NCI-H1417 treated with DMSO at 0.1 percent for 48 hours (cell line): ENCODE results near the gene ISY1.
"Not testable (repeated sequence)": the region's sequence is repeated elsewhere in the genome, so short reads cannot be mapped to it uniquely, and the experiment has no call there.

Experiments used
- DNase-seq: peaks from one replicate; lab custom pipeline; 2025; lab: John Stamatoyannopoulos, UW

Gene ISY1

DNA sequence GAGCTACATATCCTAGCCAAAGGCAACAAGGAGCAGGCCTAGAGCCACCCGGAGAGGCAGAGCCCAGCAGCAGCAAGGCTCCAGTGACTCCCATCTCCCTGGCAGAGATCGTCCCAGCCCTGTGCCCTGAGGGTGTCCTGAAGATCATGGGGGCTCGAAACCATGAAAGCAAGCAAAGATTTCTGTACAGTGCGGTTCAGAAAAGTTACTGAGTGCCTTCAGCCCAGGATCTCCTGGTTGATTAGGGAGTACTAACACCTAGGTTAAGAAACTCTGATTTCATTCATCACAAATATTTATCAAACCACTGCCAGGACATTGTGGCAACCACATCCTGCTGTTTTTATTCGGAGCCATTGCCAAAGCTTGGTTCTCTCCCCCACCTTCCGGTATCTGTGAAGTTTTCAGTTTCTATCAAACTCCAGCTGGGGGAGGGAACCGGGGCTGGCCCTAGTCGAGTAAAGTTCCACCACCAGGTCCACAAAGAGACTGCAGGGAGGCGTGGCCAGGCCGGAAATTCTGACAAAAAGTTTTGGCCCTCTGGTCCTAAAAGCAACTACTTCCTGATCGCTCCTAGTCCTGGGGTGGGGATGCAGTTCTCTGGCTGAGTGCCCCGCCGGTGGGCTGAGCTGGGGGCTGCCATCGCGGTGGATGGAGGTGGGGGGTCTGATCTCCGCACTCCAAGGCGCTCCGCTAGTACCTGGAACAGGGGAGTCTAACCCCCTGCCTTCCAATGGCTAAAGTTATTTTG lies 40.4 kb downstream of the ISY1 start:
- no peak for DNase-seq

DNA sequence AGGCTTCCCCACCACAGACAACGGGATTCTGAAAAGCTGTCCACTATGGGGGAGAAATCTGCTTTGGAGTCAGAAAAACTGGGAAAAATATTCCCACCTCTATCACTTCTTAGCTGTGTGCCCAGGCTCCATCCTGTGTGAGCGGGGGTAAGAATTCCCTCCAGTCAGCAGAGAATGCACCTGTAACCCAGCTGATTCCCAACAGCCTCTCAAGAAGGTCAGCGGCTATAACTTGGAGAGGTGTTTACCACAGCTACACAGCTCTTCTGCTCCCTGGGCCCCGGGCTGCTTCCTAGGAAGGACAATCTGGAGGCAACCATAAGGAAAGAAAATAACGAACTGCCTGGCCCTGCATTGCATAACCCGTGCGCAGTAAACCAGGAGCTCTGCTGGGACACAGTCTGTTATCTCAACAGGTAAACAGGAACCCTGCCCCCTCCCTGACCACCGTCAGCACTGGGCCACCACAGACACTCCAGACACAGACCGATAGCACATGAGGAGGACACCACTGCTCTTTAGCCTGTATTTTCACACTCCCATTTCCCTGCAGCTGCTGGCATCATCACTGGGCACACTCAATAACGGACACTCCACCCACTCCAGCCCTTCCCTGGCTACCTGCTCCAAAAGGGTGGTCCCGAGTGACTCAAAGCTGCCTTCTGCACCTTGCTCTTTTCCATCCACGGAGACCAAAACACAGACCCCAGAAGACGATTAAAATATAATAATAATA lies 41.3 kb downstream of the ISY1 start:
- DNase-seq = no peak

DNA sequence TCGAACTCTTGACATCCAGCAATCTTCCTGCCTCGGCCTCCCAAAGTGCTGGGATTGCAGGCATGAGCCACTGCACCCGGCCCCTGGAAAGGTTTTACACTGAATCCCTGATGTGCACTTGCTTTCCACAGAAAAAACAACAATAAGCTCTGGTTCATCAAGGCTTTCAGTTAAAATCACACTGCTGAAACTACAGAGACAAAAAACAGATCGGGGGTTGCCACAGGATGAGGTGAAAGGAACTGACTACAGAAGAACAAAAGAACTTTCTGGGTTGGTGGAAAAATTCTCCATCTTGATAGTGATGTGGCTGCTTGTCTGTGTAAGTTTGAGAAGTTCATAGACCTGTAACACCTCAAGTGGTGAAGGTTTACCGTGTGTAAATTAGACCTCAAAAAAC lies 42.1 kb downstream of the ISY1 start:
- no peak for DNase-seq

DNA sequence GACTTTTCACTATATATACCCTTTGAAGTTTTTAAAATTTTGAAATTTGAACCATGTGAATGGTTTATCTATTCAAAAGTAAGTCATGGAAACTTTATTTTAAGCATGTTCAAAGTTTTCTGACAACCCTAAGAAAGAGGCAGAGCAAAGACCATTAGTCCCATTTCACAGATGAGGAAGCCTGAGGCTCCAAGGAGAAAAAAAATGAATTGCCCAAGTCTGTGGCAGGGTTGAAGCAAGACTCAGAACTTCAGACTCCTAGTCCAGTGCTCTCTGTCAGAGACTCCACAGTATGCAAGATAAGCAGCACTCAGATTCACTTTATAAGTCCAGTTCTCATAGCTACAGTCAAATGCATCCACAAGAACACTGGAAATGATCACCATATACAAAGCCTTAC lies 43.7 kb downstream of the ISY1 start:
- DNase-seq = no peak

DNA sequence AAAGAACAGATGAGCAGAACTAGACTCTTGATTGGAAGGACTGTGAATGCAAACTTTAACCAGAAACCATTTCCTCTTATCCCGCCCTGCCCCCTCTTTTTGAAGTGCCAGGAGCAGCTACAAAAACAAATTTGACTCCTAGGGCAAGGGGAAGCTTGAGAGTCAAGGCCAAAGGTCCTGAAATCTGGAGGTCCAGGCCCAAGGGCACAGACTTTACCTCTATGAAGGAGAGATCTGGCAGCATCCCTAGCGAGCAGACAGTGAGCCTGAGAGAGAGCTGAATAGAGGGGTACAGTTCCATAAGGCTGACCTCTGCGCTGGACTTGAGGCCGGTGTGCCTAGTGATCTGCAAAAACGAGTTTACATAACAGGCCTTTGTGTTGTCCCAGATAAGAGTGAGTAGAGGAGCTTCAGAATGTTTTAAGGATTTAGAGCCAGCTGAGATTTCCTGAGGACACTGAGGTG lies 44.3 kb downstream of the ISY1 start:
- no peak for DNase-seq

DNA sequence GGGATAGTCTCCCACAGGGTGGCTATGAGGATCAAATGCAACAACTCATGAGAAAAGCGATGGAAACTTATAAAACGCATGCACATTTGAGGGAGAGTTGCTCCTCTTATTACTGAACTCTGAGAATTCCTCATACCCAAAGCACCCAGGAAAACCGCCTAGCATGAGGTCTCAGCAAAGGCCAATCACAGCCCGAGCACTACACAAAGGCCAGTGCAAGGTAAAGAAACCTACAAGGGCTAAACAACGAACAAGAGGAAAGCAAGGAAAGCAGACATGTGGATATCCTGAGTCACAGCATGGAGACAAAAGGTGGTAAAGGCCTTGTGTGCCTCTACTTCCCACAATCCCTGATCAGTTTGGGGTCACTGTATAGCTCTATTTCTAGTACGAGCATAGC lies 46.4 kb downstream of the ISY1 start:
- DNase-seq = no peak

DNA sequence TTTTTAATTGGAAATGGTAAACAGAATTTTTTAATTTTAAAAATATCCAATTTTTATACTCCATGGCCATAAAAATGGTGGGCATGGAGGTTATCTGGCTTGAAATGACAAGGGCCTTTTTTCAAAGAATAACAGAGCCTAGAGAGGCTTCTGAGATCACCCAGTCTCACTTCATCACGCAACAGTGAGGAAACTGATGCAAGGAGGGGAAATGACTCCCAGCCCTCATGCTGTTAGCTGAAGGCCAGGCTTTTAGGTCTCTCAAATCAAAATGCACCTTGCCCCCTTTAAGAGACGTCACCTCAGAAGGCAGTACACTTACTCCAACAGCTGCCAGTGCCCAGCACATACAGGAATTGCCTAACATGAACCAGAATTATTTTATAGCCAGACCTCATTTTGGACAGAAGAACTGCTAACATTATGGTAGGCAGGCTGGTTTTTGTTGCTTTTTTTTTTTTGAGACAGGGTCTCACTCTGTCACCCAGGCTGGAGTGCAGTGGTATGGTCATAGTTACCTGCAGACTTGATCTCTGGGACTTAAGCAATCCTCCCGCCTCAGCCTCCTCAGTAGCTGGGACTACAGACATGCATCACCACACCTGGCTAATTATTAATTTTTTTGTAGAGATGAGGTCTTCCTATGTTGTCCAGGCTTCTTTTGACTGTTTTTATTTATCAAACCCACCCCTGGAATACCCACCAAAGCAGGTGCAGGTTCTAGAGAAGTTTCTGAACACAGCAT lies 48.4 kb downstream of the ISY1 start:
- no peak for DNase-seq

DNA sequence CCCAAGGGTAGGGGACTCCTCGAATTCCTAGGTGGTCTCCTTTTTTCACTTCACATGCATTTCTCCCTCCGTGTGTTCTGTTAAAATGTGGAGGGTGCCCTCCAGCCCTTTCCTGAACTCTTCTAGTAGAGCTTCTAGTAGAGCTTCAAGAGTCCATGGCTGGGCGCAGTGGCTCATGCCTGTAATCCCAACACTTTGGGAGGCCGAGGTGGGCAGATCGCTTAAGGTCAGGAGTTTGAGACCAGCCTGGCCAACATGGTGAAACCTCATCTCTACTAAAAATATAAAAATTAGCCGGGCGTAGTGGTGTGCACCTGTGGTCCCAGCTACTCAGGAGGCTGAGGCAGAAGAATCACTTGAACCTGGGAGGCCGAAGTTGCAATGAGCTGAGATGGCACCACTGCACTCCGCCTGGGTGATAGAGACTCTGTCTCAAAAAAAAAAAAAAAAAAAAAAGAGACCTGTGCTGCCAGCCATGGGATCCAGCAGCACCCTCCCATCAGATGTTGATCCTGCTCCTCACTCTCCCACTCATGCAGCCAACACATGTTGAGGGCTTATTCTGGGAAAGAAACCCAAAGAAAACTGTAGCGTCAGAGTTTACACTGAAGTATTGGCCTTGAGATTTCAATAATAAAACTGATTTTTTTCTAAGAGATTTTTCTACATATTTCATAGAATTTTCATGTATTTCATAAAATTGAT lies 49.6 kb downstream of the ISY1 start:
- DNase-seq = not testable (repeated sequence)

DNA sequence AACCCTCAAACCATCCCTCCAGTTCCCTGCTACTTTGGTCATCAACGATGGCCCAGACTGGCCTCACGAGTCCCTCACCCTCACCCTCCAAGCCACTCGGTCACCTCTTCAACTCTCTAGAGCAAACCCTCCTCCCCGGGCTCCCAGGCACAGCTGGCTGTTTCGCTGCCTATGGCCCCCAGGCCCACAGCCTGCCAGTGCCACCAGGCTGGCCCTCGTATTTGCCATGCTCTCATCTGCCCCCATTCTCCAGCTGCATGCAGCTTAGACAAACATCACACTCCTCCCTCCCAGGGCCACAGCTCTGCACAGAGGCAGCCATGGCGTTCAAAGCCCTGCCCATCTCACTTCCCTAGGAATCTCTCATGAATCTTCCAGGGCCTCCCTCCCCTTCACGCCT lies 53.1 kb downstream of the ISY1 start:
- no peak for DNase-seq

DNA sequence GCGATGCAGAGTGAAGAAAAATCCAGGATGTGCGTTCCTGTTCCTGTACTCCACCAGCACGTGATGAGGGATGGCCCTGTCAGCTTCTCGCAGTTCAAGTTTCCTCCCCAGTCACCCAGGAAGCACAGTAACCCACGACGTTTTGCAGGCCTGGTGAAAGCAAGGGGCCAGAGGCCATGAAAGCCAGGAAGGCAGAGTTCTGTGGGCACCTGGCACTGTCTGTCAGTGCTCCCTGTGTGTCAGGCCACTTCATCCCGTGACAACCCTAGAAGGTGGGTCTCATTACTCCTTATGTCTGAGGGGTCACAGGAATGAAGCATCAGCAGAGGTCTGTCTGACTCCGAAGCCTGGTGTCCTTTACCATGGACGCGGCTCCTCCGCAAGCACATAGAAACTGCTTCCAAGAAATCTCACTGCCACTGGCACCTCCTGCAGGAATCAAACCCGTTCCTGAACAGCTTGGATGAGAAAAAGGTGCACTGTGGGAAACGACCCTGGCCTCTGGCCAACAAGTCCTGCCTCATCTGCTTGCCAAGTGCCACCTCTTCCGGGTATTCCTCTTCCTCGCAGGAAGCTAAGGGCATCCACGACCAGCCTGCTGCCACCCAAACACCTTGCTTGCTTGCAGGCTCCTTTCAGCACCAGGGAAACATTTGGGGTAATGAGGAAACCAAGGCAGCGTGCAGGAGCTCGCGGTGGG lies 53.8 kb downstream of the ISY1 start:
- no peak for DNase-seq

DNA sequence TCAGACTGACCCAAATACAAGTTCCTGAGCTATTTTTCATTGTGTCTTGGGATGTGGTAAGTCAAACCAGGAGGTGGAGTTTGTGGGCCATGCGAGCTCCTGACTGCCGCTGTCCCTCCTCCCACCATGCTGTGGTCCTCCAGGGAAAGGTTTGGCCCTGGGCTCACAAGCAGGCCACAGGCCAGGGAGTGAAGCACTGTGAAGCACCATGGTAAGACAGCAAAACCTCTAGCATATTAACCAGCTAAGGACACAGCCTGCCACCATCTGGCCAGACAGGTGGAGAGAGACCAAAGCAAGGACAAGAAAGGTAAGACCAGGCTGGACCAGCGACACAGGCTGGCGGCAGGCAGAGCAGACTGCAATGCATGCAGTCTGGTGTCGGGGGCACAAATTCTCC lies 54.5 kb downstream of the ISY1 start:
- DNase-seq = no peak

DNA sequence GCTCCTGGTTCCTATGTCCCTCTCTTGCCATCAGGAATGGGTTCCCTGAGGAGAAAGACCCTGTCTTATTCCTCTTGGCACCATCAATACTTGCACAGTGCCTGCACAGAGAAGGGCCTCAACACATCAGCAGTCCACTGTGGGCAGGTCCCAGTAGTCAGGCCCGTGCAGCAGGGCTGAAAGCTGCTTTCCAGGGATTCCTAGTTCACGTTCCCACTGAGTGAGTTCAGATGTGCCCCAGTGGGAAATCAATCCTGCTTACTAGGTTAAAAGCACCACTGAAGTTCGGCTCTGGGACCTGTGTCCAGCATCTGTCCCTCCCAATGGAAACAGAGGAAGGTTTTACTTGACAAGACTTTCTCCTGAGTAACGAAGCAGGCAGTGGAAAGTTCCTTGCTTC lies 55.0 kb downstream of the ISY1 start:
- DNase-seq = no peak

DNA sequence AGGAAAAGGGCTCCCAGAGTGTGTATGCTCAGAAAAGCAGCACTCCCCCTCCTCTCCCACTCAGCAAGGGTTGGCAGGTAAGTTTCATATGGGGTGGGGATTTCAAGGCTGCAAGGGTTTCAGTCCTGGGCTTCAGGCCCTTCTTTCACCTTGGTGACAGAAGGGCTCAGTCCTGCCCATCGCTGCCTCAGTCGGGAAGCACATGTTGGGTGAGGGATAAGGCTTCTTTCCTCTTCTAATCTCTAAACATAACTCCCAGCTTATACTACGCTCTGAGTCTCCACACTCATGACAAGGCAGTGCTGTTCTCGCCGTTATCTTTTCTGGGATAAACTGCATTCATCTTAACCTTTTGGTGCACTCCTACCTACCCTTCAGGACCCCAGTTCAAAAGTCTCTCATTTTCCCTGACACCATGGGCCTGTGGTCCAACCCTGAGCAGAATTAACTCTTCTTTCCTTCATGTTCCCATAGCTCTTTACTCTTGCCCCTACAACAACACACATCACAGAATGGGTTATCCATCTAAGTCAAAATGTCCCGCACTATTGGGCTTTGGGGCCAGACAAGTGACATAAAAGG lies 56.3 kb downstream of the ISY1 start:
- no peak for DNase-seq

DNA sequence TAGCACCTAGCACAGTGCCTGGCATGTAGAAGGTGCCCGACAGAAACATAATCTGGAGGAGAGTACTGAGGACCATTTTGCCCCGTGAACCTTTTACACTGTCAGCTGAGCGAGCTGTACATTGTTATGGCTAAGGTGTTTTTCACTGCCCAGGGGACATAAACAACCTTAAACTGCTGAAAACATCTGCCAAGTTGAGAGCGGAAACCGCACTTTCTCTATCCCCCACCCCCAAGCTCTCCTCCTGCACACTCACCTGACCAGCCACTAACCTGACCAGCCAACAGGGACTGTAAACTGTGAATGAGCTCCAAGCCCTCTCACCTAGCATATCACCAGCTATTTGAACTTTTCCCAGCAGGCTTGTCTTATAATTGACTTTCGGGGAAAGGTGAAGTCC lies 56.8 kb downstream of the ISY1 start:
- no peak for DNase-seq

DNA sequence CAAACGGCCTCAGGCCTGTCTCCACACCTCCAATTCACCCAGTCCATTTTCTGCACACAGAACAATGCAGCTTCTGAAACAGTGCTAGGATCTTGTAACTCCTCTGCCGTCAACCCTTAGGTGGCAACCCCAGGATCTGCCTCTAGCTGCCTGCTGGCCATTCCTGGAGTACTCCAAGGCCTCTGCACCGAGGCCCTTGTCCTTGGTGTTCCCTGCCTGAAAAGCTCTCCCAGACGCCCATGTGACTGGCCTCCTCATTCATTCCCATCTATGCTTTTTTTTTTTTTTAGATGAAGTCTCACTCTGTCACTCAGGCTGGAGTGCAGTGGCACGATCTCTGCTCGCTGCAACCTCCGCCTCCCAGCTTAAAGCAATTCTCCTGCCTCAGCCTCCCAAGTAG lies 57.6 kb downstream of the ISY1 start:
- DNase-seq = no peak

DNA sequence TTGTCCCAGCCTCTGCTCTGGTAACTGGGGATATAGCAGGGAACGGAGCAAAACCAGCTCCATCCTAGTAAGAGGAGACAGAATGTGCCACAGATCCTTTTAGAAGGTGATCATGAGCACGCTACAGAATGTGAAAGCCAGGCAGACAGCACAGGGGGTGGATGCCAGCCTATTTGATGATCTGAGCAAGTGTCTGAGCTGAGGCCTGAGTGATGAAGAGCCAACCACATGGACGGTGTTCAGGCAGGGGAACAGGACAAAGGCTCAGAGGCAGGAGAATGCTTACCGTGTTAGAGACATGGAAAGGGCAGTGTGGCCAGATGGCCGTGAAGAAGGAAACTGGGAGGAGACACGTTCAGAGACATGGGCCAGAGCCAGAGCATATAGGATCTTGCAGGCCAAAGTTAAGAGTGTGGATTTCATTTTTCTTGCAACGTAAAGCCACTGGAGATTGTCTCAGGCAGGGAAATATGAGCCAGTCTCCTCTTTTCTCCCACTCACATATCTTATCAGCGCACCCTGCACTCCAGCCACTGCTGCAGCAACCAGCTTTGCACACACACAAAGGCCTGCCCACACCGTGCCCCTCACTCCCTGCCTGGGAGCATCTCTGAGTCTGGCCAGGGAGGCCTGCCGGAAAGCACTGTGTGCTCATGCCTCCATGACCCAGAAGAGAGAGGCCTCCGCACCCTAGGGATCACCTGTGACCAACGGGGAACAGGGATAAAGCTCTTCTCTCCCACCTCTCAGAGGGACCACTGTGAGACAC lies 59.3 kb downstream of the ISY1 start:
- no peak for DNase-seq

DNA sequence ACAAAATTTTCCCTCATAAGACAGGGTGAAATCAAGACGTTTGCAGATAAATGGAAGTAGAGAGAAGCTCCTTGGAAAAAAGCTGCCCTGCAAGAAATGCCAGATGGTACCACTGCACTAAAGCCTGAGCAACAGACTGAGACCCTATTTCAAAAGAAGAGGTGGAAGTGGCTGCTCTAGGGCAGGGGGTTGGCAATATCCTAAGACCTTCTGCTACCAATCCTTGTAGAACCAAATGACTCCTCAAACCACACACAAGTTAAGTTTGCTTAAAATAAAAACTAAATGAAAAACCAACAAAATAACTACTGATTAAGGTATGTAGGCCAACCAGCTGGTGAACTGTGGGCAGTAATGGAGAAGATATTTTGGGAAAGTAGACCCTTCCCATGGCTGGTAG lies 60.6 kb downstream of the ISY1 start:
- DNase-seq = no peak

DNA sequence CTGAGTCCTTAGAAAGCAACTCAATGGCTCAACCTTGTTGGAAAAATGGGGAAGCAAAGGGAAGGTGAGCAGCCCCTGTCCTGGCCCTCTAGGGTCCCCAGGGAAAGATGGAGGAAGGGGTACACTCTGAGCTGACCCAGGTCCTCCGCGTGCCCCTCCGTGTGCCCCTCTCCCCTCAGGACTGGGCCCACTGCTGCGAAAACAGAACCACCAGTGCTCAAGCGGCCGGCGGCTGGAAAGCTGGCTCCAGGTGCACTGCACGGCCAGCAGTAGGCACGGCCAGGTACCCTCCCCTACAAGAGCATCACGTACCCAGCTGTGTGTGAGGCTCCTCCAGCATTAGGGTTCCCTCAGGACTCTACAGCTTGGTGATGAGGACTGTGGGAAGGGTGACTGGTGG lies 65.6 kb downstream of the ISY1 start:
- no peak for DNase-seq

DNA sequence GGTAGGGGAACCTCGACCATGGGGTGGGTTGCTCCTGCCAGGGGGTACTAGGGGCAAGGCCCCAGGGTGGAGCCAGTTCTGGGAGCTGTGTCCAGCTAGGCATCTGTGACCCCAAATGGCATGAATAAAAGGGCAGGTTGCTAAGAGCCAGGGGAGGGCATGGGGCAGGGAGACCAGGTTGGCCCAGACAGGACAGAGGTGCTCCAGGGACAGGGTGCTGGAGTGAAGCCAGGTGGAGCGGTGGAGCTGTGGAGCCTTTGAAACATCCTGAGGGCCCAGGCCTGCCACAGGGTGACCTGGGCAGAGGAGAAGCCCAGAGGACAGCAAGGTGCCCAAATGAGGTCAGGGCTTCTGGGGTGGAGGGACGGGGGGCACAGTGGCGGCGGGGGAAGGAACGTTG lies 72.6 kb downstream of the ISY1 start:
- DNase-seq = not testable (repeated sequence)

DNA sequence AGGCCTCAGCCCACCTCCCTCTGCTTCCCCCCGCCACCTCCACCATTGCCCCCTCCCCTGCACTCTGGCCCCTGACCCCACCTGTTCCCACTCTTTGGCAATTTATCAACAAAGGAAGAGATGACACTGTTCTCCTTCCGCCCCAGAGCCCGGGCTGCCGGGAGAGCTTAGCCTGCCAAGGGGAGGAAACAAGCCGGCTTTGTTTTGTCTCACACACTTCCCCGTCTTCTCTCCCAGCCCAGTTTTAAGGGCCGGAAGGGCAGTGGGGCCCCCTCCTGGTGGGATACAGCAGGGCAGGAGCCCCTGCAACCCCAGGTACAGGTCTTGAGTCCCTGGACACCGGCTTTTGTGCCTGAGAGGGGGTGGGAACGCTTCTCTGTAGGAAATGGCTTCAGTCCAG lies 73.0 kb downstream of the ISY1 start:
- not testable (repeated sequence) for DNase-seq
